ENCODE results near the gene CHRNA9. TPM values are rescaled to one million over a fixed set of nuclear protein-coding genes. Genes with fewer than 3 reads are reported as not detected.

The CHRNA9 gene
- total and polyA plus RNA-seq, 2 of the 13 experiments (the other 11 are each of a cell fraction or from before 2014, with no cell fraction given), result not detected

GRCh38 chr4:40365766-40366165 is 30.6 kb downstream of the CHRNA9 start:
- no peaks in the 10 kb centered on the region for H3K27me3 ChIP-seq (ENCODE audit: control insufficient read depth in 1 of 2, insufficient read depth in 2 of 2, low read length in 2 of 2)
- H3K9ac ChIP-seq (ENCODE audit: insufficient read depth, low read depth, low read length), result no peak overlapping the region
- H3K27ac ChIP-seq (ENCODE audit: extremely low read length, insufficient read depth, low read length), result no peak overlapping the region
- WGBS (ENCODE audit: low lambda C conversion rate), result 71% methylated on average over 2 of the region's 2 CpGs
- H2AFZ ChIP-seq (ENCODE audit: low read length), result no peak overlapping the region
- no peak for TF ChIP-seq PHF20 (CRISPR knock-in tag; IDR thresholded peaks at IDR 0.05)
- no peak for TF ChIP-seq ZGPAT (CRISPR knock-in tag; IDR thresholded peaks at IDR 0.05)
- no peak for TF ChIP-seq SRSF4 (IDR thresholded peaks at IDR 0.05; ENCODE audit: low read depth, low read length, poor library complexity, severe bottlenecking)
- TF ChIP-seq ZNF784 (CRISPR knock-in tag; IDR thresholded peaks at IDR 0.05; ENCODE audit: borderline replicate concordance), result no peak
- TF ChIP-seq FOXK1 (CRISPR knock-in tag; IDR thresholded peaks at IDR 0.05; ENCODE audit: borderline replicate concordance, low read depth), result no peak
- TF ChIP-seq AHR (CRISPR knock-in tag; IDR thresholded peaks at IDR 0.05), result no peak
- no peak for TF ChIP-seq ZNF713 (CRISPR knock-in tag; IDR thresholded peaks at IDR 0.05)
- no peak for TF ChIP-seq U2AF1 (optimal IDR thresholded peaks at IDR 0.05; ENCODE audit: low read depth, low read length)
- no peak for TF ChIP-seq TBP (CRISPR knock-in tag; IDR thresholded peaks at IDR 0.05)
- no peak for TF ChIP-seq SAFB2 (CRISPR knock-in tag; IDR thresholded peaks at IDR 0.05; ENCODE audit: borderline replicate concordance, low read depth)
- no peak for TF ChIP-seq ZNF101 (CRISPR knock-in tag; IDR thresholded peaks at IDR 0.05; ENCODE audit: borderline replicate concordance, low read depth)
- no peak for TF ChIP-seq HNRNPLL (IDR thresholded peaks at IDR 0.05; ENCODE audit: low read depth, low read length, poor library complexity, severe bottlenecking)
- no peaks in the 10 kb centered on the region for H3K79me2 ChIP-seq (ENCODE audit: insufficient read depth, low read length)
- DNase-seq (ENCODE audit: low spot score) (no peak), FAIRE-seq (no peak), ATAC-seq (no peak)
- intact Hi-C loops (cut with micrococcal nuclease; ENCODE audit: unreplicated experiment) (no loop called here), in situ Hi-C loops (cut with HindIII; ENCODE audit: extremely low pct_ligation_motif_present, low pct_unique_long_range_greater_than_20kb) (no loop called here)
- peaks cover 45% of the 10 kb centered on the region for H3K4me1 ChIP-seq (ENCODE audit: insufficient read depth, low read length)
- 0 out of 2 replicates have a peak, but pooled peaks cover 3% of the 10 kb centered on the region for H3K9me3 ChIP-seq (ENCODE audit: low read length)
- H4K20me1 ChIP-seq (ENCODE audit: insufficient read depth, low read length), result no peaks in the 10 kb centered on the region
- no peak overlapping the region for H3K4me3 ChIP-seq (replicated peaks in 1 of 3; ENCODE audit: insufficient read depth in 1 of 3, low read depth in 2 of 3, low read length in 3 of 3)
- no TSS peak for BruUV-seq (replicated peaks)
- ChIA-PET CTCF (ENCODE audit: low intra/inter-chr PET ratio, low total read pairs) (no interaction called here), POLR2A (no interaction called here)
- no peaks in the 10 kb centered on the region for H3K36me3 ChIP-seq (replicated peaks in 1 of 2; ENCODE audit: control insufficient read depth in 1 of 2, insufficient read depth in 2 of 2, low read length in 2 of 2)
- H3K4me2 ChIP-seq (ENCODE audit: low read depth, low read length), result no peak overlapping the region
